NCI-H2227 (cell line): ENCODE results near the gene LHFPL2.
A peak's percentile ranks its signal among the peaks of the same experiment; 100 is the strongest.
"Not testable (repeated sequence)": the region's sequence is repeated elsewhere in the genome, so short reads cannot be mapped to it uniquely, and the experiment has no call there.

Source experiments
- DNase-seq: peaks from one replicate; lab custom pipeline; 2025; ENCODE audit not compliant: unreplicated experiment; lab: John Stamatoyannopoulos, UW

Gene LHFPL2

GRCh38 chr5:78666975-78667374 lies 18.4 kb upstream of the LHFPL2 start:
- not testable (repeated sequence) for DNase-seq

DNA sequence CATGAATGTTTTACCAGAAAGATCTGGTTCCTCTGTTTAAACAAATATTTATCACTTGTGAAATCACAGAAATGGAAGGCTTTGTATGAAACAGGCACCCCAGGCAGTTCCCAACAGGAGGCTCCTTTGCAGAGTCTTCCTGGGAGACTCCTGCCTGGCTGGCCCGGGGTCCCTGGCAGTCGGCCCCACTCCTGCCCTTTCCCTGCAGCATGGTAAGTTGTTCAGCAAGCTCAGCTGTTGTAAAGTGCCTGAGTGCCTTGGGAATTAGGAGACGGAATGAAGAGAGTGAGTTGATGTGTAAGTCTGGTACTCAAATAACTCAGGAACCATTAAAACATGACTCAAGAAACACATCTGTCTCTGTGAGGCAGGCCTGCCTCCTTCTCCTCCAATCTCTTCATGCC lies 17.5 kb upstream of the LHFPL2 start:
- no peak for DNase-seq

DNA sequence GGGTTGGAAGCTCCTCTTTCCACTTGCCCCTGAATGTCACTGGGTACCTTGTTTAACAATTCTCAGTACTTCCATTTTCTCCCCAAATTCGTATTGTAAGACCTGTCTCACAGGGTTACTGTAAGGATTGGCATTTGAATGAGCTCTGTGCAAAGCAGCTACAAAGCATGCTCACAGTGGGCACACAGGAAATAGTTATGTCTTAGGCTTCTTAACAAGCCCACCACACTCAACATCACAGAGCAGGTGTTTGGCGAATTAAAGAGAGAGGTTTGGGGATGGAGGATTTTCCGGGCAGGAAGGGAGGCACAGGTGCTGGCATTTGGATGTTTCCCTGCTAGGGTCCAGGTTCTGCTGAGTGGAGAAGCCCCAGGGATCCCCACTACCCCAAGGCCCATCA lies 17.0 kb upstream of the LHFPL2 start:
- DNase-seq: no peak

DNA sequence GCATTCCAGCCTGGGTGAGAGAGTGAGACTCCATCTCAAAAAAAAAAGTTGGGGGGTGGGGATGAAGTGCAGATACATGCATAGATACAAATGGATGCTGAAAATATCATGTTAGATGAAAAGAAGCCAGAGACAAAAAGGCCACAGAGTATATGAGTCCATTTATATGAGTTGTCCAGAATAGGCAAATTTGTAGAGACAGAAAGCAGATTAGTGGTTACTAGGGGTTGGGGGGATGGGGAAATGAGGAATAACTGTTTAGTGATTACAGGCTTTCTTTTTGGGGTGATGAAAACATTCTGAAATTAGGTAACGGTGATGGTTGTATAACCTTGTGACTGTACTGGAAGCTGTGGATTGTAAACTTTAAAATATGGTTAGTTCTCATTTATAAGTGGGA lies 13.8 kb upstream of the LHFPL2 start:
- DNase-seq: no peak

DNA sequence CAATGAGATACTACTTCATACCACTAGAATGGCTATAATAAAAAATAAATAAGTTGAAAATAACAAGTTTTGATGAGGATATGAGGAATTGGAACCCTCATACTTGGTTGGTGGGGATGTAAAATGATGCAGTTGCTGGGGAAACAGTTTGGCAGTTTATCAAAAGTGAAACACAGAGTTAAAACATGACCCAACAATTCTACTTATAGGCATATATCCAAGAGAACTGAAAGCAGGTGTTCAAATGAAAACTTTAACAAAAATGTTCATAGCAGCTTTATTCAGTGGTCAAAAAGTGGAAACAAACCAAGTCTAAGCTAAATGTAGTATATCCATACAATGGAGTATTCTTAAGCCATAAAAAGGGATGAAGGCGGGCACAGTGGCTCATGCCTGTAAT lies 13.1 kb upstream of the LHFPL2 start:
- DNase-seq: no peak

GRCh38 chr5:78661044-78661443 lies 12.5 kb upstream of the LHFPL2 start:
- DNase-seq: no peak

- DNase-seq: no peak
These were observed 11.8 kb upstream of the LHFPL2 start for GRCh38 chr5:78660401-78660800.

DNA sequence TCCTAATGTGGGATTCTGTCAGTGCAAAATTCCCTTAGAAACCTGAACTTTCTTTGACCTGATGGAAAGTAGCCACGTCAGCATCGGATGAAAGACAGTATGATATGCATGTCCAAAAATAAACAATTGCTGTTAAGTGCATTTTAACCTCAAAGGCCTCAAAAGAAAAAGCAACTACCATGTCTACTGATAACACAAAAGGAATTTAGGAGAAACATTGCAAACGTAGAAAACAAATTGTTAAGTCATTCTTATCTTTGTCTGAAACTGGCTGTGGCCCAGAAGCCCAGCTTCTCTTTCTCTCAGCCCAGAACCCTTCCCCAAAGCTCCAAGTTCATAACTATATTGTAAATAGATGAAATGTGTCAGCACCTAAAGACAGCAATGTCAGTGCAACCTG lies 11.1 kb upstream of the LHFPL2 start:
- DNase-seq: no peak

- no peak for DNase-seq
These were observed 10.5 kb upstream of the LHFPL2 start for GRCh38 chr5:78659114-78659513.

DNA sequence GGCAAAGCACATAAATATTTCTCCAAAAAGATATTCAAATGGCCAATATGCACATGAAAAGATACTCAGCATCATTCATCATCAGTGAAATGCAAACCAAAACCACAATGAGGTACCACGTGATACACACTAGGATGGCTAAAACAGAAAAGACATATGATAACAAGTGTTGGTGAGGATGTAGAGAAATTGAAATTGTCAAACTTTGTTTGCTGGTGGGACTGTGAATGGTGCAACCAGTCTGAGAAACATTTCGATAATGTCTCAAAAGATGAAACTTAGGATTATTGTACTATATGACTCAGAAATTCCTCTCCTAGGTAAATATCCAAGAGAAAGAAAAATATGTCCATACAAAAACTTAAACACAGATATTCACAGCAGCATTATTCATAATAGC lies 8.6 kb upstream of the LHFPL2 start:
- DNase-seq: no peak

DNA sequence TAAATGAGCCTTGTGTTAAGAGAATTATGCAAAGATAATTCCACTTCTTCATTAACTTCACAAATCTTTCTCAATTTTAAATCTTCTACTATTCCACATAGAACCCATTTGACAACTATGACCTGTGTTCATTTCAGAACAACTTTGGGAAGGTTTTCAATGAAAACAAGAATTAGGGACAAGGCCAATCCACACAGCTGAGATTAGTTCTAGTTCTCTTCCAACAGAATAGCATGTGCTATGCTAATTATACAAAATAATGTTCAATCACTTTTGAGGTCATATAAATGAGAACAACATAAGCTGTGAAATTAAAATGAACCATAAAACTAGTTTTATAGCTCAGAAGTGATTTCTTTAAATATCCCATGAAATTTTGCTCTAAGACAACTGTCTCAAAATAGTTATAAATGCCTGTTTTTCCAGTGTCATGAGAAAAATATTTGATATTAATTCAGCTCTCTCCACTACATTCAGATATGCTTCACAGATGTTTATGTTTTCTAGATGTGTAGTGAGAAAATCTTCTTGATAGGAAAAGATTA lies 7.2 kb upstream of the LHFPL2 start:
- DNase-seq: no peak

DNA sequence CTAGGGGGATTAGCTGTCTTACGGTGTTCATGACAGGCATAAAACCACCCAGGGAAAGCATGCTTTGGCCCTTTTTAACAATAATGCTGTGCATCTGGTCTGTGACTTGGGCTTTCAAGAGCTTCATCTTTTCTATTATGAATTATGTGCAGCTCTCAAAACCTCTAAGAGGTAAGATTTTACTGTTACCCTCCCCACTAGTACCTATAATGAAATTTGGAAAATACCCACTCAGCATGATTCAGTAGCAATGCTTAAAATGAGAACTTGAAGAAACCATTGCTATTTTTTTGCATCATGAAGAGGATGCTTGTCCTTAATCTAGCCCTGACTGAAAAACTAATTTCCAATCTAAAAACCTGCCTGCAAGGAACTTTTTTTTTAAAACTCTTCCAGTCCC lies 5.8 kb upstream of the LHFPL2 start:
- no peak for DNase-seq

DNA sequence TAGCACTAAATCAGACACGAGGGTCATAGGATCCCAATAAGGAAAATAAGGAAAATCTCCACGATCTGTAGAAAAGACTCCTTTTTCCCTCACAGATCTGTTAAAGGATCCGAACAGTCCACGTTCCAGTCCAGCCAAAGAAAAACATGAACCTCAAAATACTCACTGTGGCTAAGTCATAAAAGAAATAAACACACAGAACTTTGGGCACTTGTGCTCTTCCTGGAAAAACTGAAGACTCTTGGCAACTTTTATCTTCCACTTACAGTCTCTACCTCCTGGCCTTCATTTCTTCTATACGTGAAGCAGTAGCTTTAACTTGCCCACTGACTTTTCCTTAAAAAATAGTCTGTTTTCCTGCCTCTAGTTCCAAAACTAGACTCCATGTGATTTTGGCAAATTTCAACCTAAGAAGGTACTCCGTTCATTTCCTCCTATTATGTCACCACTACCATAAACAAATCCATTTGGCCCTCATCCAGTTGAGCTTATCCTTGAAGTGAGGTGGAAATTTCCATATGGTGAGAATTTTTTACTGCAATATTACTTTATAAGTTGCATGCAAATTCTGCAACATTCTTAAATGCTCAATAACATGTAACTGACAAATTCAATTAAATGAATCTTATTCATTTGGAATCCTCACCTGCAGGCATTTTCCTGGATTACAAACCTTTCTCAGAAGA lies 5.3 kb upstream of the LHFPL2 start:
- no peak for DNase-seq

DNA sequence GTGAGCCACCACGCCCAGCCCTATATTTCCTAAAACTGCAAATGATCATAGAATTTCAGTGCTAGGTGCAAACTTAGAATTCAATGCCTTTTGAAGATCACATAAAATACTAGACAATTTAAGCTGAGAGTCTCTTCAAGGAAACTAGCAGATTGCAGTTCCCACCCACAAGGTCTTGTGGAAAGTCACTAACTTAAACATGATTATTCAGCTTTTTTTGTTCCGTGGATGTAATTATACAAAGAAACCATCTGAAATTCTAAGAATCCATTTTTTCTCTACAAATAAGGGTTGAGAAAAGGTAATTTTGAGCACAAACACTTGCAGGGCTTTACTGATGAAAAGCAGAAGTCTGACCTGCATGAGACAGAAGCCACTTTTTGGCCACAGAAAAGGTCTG lies 4.5 kb upstream of the LHFPL2 start:
- DNase-seq: no peak

- DNase-seq: no peak
These were observed 2.9 kb upstream of the LHFPL2 start for GRCh38 chr5:78651468-78651867.

- no peak for DNase-seq
These were observed 2.0 kb upstream of the LHFPL2 start for GRCh38 chr5:78650531-78650930.

DNA sequence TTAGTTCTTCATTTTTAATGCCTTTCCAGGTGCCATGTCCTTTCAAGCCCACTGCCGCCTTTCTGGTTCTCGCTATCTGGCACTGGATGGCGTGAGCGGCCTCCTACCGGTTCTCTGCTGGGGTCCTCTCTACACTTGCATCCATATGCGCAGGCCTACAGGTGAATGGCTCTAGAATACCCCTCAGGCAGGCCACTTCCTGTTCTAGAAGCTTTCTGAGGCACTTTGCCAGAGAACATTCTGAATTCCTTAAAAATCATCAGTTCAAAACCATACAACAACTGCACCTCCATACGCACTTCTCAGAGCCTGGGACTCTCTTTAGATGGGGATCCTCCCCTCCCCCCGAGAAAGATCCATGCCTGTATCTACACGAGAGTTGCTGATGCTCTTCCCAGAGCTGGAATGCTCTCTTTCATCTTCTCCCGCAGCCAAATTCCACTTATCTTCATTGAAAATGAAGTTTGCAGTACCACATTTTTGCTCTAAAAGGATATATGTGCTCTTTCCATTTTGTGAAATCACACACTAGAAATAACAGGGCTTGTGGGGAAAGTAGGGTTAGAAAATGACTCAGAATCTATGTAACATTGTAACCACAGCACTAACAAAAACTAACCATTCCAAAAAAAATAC lies 1.4 kb upstream of the LHFPL2 start:
- no peak for DNase-seq

- DNase-seq: peak; percentile 21
These were observed 681 bp upstream of the LHFPL2 start for GRCh38 chr5:78649211-78649695.

DNA sequence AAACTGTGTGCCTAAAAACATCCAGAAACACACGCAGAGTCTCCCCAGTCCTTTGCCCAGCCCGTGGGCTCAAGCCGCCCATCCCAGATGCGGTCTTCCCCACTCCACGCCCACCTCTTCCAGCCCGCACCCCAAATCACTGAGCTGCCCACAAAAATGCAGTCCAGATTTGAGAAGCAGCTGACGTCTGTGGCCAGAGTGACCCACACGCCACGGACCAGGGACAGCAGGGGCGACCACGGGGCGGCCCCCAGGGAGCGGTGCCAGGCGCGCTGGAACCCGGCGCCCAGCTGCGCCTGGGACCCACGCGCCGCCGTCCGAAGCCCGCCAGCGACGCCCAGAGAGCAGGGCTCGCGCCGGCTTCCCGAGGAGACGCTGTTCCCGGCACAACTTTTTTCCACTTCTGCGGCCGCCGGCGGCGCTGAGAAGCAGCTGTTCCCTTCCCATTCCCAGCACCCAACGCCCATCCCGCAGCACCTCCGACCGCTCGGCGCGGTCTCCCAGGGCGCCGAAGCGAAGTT lies 674 bp downstream of the LHFPL2 start:
- DNase-seq: peak; percentile 45

GRCh38 chr5:78647351-78647818 lies 1.2 kb downstream of the LHFPL2 start:
- peak; percentile 8 for DNase-seq

DNA sequence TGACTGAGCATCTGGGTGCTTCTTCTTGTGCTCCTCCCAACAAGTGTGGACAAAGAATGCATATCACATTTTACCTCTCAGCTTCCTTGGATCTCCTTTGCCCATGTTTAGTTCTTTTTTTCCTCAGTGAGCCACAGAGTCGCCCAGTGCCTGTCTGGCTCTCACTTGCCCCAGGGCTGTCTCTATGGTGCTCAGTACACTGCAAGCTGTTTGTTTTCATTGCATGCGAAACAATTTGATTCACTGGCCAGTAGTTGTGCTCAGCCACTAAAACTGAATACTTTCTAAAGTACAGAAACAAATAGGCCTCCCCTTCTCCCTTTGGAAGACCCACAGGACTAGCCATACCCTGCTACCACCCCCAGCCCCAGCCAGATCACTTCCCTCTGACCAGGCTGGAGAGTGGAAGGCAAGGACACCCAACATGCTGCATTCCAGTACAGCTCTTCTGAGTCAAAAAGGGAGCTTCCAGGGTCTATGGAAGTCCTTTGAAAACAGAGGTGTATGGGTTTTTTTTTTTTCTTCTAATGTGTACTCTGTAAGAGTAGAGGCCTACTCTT lies 3.8 kb downstream of the LHFPL2 start:
- no peak for DNase-seq

DNA sequence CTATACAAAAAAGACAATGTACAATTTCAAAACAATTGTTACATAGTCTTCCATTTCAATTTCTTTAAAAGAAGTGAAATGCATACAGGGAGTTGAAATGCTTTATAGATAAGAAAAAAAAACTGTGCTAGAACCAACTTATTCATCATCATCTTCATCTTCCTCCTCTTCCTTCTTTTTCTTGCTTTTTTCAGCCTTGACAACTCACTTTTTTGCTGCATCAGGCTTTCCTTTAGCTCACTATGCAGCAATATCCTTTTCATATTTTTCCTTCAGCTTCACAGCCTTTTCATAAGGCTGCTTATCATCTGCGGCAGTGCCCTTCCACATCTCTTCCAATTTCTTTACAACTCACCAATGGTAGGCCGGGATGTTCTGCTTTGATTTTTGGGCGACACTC lies 4.4 kb downstream of the LHFPL2 start:
- no peak for DNase-seq
